HG03060 (cell line): ENCODE results near the gene FSTL1.

ENCODE experiments used
- ATAC-seq: cut with Tn5 transposase; IDR thresholded peaks from one replicate; pipeline ENCODE4 v1.9.1; 2021; ENCODE audit warnings: low read depth, moderate number of reproducible peaks; ENCODE audit not compliant: unreplicated experiment

The FSTL1 gene

DNA sequence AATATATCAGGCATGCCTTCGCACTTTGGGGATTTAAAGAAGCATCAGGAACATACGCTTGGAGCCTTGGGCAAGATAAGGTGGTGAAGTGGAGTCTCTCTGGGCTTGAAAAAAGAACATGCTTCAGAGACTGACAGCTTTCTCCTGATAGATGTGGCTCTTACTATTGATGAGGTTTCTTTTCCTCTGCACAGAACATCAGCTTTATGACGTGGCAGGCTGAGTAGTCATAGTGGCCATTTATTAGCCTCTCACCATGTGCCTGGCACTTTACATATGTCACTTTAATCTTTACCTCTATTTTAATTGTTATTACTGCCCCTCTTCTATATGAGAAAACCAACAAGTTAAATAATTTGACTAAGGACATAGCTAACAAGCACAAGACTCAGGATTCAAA lies 82.6 kb downstream of the FSTL1 start:
- ATAC-seq = no peak

DNA sequence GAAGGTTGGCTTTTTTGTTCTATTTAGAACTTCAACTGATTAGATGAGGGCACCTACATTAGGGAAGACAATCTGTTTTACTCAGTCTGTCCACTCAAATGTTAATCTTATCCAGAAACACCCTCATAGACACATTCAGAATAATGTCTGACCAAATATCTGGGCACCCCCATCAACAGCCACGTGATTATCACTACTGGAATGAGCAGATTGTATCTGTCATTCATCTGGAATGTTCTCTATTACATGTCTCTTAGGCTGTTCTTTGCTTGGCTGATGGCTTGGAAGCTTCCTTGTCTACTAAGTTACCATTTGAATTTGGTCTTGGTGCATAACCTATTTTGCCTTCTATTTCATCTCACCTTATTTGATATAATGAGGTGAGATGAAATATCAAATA lies 86.0 kb downstream of the FSTL1 start:
- ATAC-seq = no peak

DNA sequence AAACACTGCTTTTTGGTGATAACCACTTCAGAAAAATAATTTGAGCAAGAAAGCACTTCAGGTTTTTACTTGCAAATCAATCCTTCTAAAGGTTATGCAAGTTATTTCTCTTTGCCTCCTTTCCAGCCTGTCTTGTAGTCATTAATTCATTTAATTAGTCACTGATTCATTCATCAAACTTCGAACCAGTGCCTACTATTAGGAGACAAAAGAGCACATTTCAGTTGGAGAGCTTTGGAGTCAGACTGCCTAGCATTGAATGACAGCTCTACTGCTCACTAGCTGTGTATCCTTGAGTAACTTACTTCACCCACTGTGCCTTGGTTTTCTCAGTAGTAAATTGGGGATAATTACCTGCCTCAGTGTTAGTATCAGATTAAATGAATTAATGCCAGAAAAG lies 86.7 kb downstream of the FSTL1 start:
- no peak for ATAC-seq

DNA sequence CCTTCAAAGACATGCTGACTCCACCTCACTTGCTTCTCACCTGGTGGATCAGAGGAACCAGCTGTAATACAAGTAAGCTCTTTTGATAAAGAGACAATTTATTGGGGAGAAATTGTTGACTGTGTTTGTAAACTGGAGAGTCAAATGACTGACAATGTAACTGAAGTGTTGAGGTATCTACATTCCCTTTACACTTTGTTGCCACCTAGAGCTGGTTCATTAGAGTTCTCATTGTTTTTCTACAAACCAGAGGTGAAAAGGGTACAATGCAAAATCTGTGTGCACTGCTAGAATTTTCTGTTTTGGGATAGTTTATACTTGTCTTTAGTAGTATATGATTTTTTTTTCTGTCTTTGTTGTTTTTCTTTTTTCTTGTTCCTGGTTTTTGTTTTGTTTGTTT lies 93.0 kb downstream of the FSTL1 start:
- ATAC-seq = no peak

DNA sequence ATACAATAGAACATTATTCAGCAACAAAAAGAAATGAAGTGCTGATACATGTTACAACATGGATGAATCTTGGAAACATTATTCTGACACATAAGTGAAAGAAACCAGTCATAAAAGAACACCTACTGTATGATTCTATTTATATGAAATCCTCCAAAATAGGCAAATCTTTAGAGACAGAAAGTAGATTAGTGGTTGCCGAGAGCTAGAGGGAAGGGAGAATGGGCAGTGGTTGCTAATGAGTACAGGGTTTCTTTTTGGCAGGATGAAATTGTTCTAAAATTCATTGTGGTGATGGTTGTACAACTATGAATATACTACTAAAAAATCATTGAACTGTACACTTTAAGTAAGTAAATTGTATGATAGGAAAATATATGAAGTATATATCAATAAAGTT lies 95.3 kb downstream of the FSTL1 start:
- no peak for ATAC-seq

DNA sequence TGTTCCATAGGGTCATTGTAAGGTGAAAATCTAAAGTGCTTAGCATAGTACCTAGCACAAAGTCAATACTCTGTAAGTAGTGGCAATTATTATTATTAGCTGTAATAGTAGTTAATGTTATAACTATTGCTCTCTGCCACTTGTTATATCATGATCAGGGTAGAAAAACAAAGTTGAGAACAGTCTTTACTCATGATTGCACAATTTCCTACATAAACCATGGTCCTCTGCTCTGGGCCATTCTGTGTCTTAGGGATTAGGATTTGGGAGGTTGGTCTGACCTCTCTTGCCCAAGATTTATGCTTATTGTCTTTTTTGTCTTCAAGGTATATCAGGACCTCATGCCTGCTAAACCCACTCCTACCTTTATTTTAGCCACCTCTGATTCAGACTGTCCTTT lies 97.3 kb downstream of the FSTL1 start:
- ATAC-seq = no peak

DNA sequence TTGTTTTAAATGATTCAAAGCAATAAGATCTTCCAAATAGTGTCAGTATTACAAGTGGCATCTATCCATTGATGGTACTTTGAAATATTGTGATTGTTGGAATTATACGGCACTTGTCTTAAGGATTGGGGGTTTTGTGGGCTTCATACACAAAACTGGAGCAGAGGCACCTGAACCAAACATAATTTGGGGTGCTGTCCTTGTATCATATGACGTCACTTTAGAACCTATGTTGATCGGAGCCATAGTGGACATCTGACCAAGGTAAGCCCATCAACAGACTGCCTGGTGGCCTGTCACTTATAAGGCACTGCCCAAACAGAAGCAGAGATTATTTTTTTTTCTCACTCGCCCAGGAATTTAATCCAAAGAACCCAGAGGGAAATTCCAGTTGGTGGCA lies 98.8 kb downstream of the FSTL1 start:
- ATAC-seq = no peak

DNA sequence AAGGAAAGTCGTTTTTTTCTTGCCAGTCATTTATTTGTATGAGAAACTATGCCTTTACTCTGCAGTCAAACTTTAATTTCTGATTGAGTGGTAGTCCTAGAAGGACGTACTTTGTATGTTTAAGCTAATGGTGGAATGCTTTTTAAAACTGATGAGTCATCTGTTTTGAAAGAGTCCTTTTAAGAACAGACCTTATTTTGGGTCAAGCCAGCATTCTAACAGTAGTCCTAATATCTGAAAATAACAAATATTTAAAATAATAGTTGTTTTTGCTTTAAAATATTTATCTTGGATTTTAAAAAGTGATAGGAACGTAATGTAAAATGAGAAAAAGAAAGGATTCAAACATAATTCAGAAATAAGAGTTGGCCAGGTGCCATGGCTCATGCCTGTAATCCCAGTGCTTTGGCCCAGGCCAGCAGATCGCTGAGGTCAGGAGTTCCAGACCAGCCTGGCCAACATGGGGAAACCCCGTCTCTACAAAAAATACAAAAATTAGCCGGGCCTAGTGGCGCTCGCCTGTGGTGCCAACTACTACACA lies 100.3 kb downstream of the FSTL1 start:
- no peak for ATAC-seq

DNA sequence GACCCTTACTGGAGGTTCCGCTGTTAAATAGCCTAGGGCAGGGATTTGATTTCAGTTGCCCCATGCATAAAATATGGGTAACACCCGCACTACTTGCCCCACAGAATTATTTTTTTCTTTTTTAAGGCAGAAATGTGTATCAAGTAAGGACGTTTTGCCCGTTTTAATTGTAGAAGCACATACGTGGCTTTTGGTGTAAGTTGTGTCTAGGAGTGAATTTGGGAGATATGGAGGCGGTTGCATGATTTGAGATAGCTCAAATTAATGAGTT lies 101.0 kb downstream of the FSTL1 start:
- no peak for ATAC-seq

DNA sequence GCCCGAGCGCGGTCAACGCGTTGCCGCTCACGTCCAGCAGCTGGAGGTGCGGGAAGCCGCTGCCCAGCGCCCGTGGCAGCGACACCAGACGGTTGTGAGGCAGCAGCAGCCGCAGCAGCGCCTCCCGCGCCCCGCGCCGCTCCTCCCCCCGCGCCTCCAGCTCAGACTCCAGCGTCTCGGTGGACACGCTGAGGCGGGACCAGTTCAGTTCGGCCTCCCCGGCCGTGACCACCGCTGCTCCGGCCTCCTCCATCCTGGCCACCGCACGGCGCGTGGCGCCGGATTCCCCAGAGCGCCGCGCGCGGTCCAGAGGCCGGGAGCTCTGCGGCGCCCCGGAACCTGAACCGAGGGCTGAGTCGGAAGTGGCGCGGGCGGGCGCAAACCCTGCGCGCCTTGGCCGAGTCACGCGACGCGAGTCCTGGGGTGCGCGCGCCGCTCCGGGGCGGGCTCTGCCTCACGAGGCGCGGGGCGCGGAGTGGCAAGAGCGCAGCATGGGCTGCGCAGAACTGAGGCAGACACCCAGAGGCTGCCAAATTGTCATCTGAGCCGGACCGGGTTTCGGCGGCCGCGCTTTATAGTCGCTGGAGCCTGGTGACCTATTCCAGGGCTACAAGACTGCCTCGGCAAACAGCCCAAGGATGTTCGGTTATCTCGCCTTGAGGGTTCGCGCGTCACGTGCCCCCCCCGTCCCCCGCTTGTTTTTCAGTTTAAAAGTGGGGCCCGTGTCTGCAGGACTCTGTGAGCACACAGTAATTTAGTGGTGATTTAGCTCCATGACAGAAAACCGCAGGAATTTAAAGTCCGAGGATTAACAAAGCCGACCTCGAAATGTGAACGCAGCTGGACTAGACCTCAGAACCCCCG lies 101.6 kb downstream of the FSTL1 start, which contains the start of gene LRRC58:
LRRC58 (minus strand) TSS at position 364 of the 864 bp plus-strand sequence; CDS start at position 253, 111 bp downstream.
- peak; percentile 64 for ATAC-seq

DNA sequence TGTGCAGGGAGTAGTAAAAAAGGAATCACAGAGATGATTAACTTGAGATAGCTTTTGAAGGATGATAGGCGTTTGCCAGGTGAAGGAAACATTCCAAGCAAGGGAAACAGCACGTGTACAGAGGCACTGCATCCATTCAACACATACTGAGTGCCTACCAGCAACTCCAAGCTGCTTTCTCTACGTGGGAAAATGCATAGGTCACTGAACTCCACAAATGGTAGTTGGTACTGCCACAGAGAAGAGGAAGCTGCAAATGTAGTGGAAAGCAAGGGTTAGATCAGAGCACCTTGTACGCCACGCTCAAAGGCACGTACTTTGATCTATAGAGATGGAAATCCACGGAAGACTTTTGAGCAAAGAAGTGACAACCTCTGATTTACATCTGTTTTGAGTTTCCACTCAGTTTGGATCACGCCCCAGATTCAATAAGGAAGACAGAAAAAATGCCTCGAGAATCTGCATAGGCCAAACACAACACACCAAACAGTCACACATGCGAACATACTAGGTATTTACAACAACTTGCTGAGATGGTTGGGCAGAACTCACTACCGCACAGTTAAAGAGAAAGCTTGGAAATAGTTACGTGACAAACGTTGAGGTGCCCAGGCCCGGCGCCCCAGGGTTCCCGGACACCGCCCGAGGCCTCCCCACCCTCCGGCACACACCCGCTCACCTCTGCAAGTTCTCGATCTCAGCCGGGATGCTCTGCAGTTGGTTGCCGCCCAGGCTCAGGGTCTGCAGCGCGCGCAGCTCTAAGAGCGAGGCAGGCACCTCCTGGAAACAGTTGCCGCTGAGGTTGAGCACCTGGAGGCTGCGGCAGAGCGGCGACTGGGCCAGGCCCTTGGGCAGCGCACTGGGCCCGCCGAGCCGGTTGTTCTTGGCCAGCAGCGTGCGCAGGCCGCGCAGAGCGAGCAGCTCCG lies 102.5 kb downstream of the FSTL1 start:
- ATAC-seq = peak; percentile 24

DNA sequence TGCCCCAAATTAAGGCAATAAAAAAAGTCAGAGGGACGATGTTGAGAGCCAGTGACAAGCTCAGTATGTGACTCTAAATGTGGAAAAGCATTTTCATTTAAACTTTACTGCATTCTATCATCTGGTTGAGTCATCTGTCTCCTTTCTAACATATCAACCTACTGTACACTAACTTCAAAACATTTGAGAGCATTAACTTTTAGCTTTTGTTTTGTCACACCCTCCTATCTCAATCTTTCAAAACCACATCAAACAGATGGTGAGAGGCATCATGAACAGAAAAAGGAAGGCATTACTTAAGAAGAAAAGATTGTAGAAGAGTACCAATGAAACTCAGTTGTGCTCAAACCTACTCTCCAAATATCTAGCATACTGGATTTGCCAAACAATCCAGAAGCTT lies 106.4 kb downstream of the FSTL1 start:
- no peak for ATAC-seq
